GM12874 (cell line): Measurements from ENCODE around the gene KIF2A.

Source experiments
- TF ChIP-seq, protein P1 (sequence below): IDR thresholded peaks from 2 replicates; pipeline ENCODE4 v1.5.1; 2011; ENCODE audit warnings: low read depth, mild to moderate bottlenecking, control low read depth, low read length, moderate library complexity; ENCODE audit not compliant: insufficient read depth

Gene KIF2A

DNA sequence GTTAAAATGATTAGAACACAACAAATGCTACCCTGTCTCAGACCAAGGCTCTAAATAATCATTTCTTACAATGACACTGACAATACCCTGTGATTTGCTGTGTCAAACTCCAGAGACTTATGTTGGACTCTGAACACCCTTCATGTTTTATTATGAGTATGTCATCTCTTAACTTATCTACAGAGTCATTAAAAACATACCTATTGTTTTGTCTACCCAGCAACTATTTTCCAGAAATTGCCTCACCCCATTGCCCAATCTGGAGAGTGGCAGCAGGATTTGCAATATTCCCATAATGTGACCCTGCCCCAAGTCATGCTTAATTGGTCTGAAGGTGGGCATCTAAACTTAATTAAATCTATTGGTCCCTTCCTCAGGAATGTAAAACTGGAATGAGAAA is 23.0 kb upstream of the KIF2A start:
- TF ChIP-seq, protein P1, sequence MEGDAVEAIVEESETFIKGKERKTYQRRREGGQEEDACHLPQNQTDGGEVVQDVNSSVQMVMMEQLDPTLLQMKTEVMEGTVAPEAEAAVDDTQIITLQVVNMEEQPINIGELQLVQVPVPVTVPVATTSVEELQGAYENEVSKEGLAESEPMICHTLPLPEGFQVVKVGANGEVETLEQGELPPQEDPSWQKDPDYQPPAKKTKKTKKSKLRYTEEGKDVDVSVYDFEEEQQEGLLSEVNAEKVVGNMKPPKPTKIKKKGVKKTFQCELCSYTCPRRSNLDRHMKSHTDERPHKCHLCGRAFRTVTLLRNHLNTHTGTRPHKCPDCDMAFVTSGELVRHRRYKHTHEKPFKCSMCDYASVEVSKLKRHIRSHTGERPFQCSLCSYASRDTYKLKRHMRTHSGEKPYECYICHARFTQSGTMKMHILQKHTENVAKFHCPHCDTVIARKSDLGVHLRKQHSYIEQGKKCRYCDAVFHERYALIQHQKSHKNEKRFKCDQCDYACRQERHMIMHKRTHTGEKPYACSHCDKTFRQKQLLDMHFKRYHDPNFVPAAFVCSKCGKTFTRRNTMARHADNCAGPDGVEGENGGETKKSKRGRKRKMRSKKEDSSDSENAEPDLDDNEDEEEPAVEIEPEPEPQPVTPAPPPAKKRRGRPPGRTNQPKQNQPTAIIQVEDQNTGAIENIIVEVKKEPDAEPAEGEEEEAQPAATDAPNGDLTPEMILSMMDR, result no peak

DNA sequence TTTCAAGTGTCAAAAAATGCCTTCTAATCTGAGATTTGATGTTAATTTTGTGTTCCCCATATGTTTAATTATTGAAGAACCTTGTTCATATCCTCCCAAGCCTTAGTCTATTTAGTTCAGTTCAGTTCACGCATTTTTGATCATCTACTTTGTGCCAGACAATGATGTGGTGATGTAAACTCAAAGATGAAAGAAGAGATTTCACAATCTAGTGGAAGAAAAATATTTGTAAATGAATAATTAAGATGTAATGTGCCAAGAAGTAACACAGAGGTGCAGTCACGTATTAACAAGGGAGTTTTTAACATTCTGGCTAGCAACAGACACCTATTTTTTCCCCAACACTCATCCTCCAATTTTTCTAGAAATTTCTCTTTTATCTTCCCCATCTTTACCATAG is 22.1 kb upstream of the KIF2A start:
- TF ChIP-seq, protein P1, result no peak

DNA sequence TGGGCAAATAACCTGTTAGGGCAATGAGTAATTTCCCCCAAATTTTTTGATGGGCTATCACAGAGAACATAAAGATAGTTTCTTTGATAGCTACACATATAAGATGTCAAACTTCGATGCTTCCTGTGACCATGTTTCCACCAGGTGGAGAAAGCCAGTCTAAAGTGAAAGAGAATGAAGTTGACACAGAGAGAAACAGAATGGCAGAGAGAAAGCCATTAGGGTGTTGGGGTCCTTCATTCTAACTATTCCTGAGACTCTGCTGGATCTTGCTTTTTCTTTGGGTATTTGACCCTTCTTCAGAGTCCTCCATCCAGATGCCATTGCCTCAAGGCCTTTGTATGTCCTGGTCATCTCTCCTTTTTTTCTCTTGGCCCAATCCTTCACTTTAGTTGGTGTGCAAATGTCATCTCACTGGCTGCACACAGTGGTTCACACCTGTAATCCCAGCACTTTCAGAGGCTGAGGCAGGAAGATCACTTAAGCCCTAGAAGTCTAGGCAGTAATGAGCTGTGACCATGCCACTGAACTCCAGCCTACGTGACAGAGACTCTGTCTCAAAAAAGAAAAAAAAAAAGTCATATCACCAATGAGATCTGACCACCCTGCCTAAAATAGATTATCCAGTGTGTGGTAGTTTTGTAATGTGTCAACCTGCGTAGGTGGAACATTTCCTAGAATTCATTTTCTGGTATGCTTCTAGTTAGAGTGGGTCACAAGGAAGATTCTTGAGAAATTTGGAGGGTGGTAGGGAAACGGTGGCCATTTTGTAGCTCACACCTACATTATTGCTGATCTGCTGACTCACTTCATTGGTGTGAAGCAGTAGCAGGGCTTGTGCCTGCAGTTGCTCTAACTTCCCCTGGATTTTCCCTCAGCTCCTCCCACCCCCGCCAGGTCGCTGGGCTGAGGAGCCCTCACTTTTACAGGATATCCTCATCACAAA is 20.8 kb upstream of the KIF2A start:
- TF ChIP-seq, protein P1, result no peak

DNA sequence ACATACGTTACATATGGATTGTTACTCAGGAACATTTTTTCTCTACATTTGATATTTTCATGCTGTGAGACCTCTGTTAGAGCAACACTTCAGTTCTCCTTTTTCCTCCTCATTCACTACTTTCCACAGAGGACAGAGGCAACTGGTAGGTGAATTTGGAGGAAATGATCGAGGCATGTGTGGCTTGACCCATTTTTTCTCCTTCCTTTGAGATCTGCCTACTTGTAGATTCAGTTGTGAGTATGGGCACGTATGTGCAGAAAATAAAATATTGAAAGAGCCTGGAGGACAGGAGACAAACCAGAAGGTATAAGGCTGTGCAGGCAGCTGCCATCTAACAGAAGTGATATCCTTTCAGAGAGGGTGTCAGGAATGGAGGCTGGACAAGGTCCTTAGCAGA is 19.2 kb upstream of the KIF2A start:
- TF ChIP-seq, protein P1, result no peak

DNA sequence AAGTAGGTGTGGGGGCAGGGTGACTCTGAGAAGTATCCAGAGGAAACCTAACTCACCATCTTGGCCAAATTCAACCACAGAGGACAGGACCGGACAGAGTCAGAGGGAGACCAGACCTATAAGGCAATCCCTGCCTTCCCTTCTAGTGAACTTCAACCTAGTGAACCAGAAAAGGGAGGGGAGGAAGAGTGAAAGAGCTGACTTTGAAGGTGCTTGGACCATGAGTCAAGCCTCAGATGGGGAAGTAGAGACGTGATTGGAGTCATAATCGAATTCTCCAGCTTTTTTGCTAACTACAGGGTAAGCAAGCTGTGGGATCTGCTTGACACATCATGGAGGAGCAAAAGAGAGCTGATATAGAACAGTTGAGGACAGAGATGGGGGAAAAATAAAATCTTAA is 18.8 kb upstream of the KIF2A start:
- TF ChIP-seq, protein P1, result no peak

DNA sequence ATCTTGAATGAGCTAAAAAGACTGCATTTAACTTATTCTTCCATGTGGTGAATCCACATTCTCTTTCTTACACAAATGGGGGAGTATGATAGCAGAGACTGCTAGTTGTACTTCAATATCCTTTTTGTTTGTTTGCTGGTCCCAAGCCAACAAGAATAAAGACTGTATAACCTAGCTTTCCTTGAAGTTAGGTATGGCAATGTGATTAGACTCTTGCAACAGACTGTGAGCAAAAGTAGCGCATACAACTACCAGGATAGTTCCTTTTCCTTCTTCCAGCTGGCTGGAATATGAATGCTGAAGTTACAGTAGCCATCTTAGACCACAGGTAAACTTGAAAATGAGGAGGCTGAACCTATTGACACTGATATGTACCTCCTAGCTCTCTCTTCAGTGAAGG is 17.9 kb upstream of the KIF2A start:
- TF ChIP-seq, protein P1, result no peak

DNA sequence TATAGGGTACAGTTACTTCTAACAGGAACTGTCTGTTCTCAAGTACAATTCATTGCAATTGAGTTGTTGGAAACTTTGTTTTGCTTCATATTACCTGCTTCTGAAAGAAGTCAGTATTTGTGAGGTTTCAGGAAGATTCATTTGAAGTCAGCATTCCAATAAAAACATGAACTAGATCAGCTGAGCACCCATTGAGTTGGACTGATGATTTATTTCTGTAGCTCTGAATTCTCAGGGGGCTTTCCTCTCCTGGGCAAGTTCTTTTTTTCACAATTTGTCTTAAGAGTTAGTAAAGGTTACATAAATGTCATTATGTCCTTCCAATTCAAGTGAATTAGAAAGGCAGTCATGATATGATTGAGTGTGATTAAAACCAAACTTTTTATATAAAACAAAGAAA is 16.2 kb upstream of the KIF2A start:
- TF ChIP-seq, protein P1, result no peak
